H1 (cell line): ENCODE data around the gene SH3RF3. TPM values are rescaled to one million over a fixed set of nuclear protein-coding genes. Genes with fewer than 3 reads are reported as not detected.

Experiments
- BACH1 ChIP-seq: IDR thresholded peaks from 2 replicates; pipeline ENCODE4 v1.6.1; 2012; ENCODE audit warnings: low read length, improper control_type of control experiment
- POU5F1 ChIP-seq: IDR thresholded peaks from 2 replicates; pipeline ENCODE4 v1.6.1; 2011; ENCODE audit warnings: low read depth, mild to moderate bottlenecking, low read length, moderate library complexity
- SAP30 ChIP-seq: fragments of 300-600 bp; sonication (generic); IDR thresholded peaks from 2 replicates; pipeline ENCODE4 v1.7.1; 2012; ENCODE audit warnings: low read length, moderate library complexity, mild to moderate bottlenecking, inconsistent platforms; ENCODE audit not compliant: insufficient read depth, insufficient replicate concordance
- SIN3A ChIP-seq, 2 experiments: IDR thresholded peaks in 1 of 2; conservative IDR thresholded peaks in 1 of 2; 2 replicates each; pipeline ENCODE4 v1.6.1; 2011 to 2012; ENCODE audit warnings: low read length in 2 of 2, improper control_type of control experiment in 1 of 2, low read depth in 1 of 2, mild to moderate bottlenecking in 1 of 2
- SIRT6 ChIP-seq: IDR thresholded peaks from one replicate; pipeline ENCODE4 v1.7.1; 2012; ENCODE audit warnings: low read length, inconsistent platforms
- TAF1 ChIP-seq: IDR thresholded peaks from 2 replicates; pipeline ENCODE4 v1.6.1; 2011; ENCODE audit warnings: mild to moderate bottlenecking, low read depth, low read length
- TAF7 ChIP-seq: optimal IDR thresholded peaks from 2 replicates; pipeline ENCODE3; 2011; ENCODE audit warnings: low read depth, mild to moderate bottlenecking, inconsistent platforms, low read length, moderate library complexity, borderline replicate concordance
- TBP ChIP-seq: IDR thresholded peaks from 2 replicates; pipeline ENCODE4 v1.6.1; 2011; ENCODE audit warnings: low read depth, low read length, improper control_type of control experiment
- polyA plus RNA-seq, 7 experiments: library from polyadenylated mRNA; depleted of rRNA in 3 of 7; stranded (reverse) in 5 of 7; unstranded in 2 of 7; fragments of >200 nt in 5 of 7; fragments of 200-250 nt in 2 of 7; gene quantifications; 1 replicate in 5 of 7; 2 replicates in 1 of 7; 4 replicates in 1 of 7; pipeline versions ENCODE4 v1.2.1 to v1.2.3, GENCODE V29; 2011 to 2013; ENCODE audit warnings: missing spikeins in 2 of 7, mixed read lengths in 2 of 7
- total RNA-seq: library from RNA; stranded (reverse); fragmentation: NEBNext Ultra II Directional; extraction: Animal tissue kit (Norgen Biotek cat#: 25700); gene quantifications from 2 replicates; pipeline ENCODE4 v1.2.1, GENCODE V29; 2021

SH3RF3 gene
- total and polyA plus RNA-seq, 2 of the 8 experiments (the other 6 are each of a cell fraction or from before 2014, with no cell fraction given) = 0.11 to 0.65 TPM

DNA sequence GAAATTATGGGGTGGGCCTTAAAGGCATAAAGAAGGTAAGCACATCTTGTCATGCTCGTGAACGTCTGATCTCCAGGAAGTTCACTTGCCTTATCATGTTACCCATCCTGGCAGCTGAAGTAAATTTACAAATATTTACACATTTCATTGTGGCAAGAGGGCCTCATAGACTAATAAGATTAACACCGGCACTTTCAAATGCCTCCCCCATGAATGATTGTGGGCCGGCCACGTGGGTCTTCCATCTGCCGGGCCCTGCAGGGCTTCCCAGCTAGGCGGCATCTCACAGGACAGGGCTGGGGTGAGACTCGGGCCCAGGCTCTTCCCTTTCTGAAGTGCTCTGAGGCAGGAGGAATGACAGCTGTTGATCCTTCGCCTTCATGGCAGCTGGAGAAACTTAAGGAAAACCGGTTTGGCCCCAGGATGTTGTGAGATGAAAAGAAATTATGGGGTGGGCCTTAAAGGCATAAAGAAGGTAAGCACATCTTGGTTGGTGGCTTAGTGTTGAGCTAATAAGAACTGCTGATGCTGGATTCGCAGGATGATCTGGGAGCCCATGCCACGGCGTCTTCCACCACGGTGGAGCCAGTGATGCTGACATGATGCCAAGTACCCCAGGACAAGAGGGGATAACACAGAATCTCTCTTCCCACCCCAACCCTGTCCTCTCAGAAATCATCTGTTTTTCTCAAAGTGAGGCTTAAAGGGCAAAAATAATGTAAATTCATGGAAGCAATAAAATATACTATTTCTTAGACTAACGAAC is 308.5 kb downstream of the SH3RF3 start (continued):
- no peak for TF ChIP-seq BACH1
- no peak for TF ChIP-seq TAF1
- TF ChIP-seq SIN3A (conservative IDR thresholded peaks at IDR 0.05 in 1 of 2, IDR thresholded peaks at IDR 0.05 in 1 of 2; ENCODE audit: low read depth in 1 of 2, low read length in 2 of 2) = no peak
- no peak for TF ChIP-seq SAP30
- TF ChIP-seq SIRT6 = no peak
- TF ChIP-seq TBP = no peak
- no peak for TF ChIP-seq POU5F1
- TF ChIP-seq TAF7 = no peak
